ENCODE data around the gene PMPCB.
"Not testable (repeated sequence)": the region's sequence is repeated elsewhere in the genome, so short reads cannot be mapped to it uniquely, and the experiment has no call there.

Gene PMPCB

GRCh38 chr7:103296901-103297836 lies at the start of gene PMPCB:
TSS of gene PMPCB (plus strand) at chr7:103297435. CDS start at chr7:103297460, 25 bp downstream.
- Histone ChIP-seq H3K9me3 (ENCODE audit: control insufficient read depth, low read length) (no peaks in the 10 kb centered on the region), H3K36me3 (ENCODE audit: control insufficient read depth, insufficient read depth, low read length, severe bottlenecking) (peaks cover 33% of the 10 kb centered on the region)

GRCh38 chr7:103253699-103254506 lies 43.3 kb upstream of the PMPCB start:
- not testable (repeated sequence) for DNase-seq (ENCODE audit: low read depth); H3K9me3 ChIP-seq (ENCODE audit: control insufficient read depth, low read length); H3K36me3 ChIP-seq (ENCODE audit: control insufficient read depth, insufficient read depth, low read length, severe bottlenecking); H3K4me1 ChIP-seq (ENCODE audit: control insufficient read depth, insufficient read depth, low read length); H3K27me3 ChIP-seq (replicated peaks; ENCODE audit: control insufficient read depth, insufficient read depth, low read length); H3K4me3 ChIP-seq (ENCODE audit: low read length); H3K9ac ChIP-seq (ENCODE audit: low read length)

More at GRCh38 chr7:103296901-103297836, at the start of gene PMPCB:
- H3K27me3 ChIP-seq (replicated peaks; ENCODE audit: control insufficient read depth, insufficient read depth, low read length), result no peaks in the 10 kb centered on the region
- peak; percentile 97 for DNase-seq (ENCODE audit: low read depth)
- H3K4me3 ChIP-seq (ENCODE audit: low read length), result peak within 1 kb of the TSS; percentile 84
- peaks cover 16% of the 10 kb centered on the region for H3K4me1 ChIP-seq (ENCODE audit: control insufficient read depth, insufficient read depth, low read length)
- peak within 1 kb of the TSS; percentile 89 for H3K9ac ChIP-seq (ENCODE audit: low read length)

GRCh38 chr7:103264054-103264453 lies 33.2 kb upstream of the PMPCB start:
- not testable (repeated sequence) for DNase-seq (ENCODE audit: low read depth)

GRCh38 chr7:103266229-103266628 lies 31.0 kb upstream of the PMPCB start:
- not testable (repeated sequence) for DNase-seq (ENCODE audit: low read depth); H3K9me3 ChIP-seq (ENCODE audit: control insufficient read depth, low read length); H3K36me3 ChIP-seq (ENCODE audit: control insufficient read depth, insufficient read depth, low read length, severe bottlenecking); H3K27me3 ChIP-seq (replicated peaks; ENCODE audit: control insufficient read depth, insufficient read depth, low read length); H3K4me1 ChIP-seq (ENCODE audit: control insufficient read depth, insufficient read depth, low read length); H3K4me3 ChIP-seq (ENCODE audit: low read length); H3K9ac ChIP-seq (ENCODE audit: low read length)

More at GRCh38 chr7:103264054-103264453, 33.2 kb upstream of the PMPCB start:
- not testable (repeated sequence) for H3K4me3 ChIP-seq (ENCODE audit: low read length); H3K9ac ChIP-seq (ENCODE audit: low read length); H3K4me1 ChIP-seq (ENCODE audit: control insufficient read depth, insufficient read depth, low read length); H3K36me3 ChIP-seq (ENCODE audit: control insufficient read depth, insufficient read depth, low read length, severe bottlenecking); H3K9me3 ChIP-seq (ENCODE audit: control insufficient read depth, low read length); H3K27me3 ChIP-seq (replicated peaks; ENCODE audit: control insufficient read depth, insufficient read depth, low read length)

- not testable (repeated sequence) for H3K9ac ChIP-seq (ENCODE audit: low read length); DNase-seq (ENCODE audit: low read depth); H3K27me3 ChIP-seq (replicated peaks; ENCODE audit: control insufficient read depth, insufficient read depth, low read length); H3K4me3 ChIP-seq (ENCODE audit: low read length); H3K36me3 ChIP-seq (ENCODE audit: control insufficient read depth, insufficient read depth, low read length, severe bottlenecking); H3K9me3 ChIP-seq (ENCODE audit: control insufficient read depth, low read length); H3K4me1 ChIP-seq (ENCODE audit: control insufficient read depth, insufficient read depth, low read length)
Observed at GRCh38 chr7:103273374-103273773, 23.9 kb upstream of the PMPCB start.

- not testable (repeated sequence) for H3K9me3 ChIP-seq (ENCODE audit: control insufficient read depth, low read length); H3K4me3 ChIP-seq (ENCODE audit: low read length); H3K36me3 ChIP-seq (ENCODE audit: control insufficient read depth, insufficient read depth, low read length, severe bottlenecking); H3K9ac ChIP-seq (ENCODE audit: low read length); H3K27me3 ChIP-seq (replicated peaks; ENCODE audit: control insufficient read depth, insufficient read depth, low read length); DNase-seq (ENCODE audit: low read depth); H3K4me1 ChIP-seq (ENCODE audit: control insufficient read depth, insufficient read depth, low read length)
Observed at GRCh38 chr7:103274867-103275266, 22.4 kb upstream of the PMPCB start.

GRCh38 chr7:103278195-103278594 lies 19.0 kb upstream of the PMPCB start:
- not testable (repeated sequence) for H3K9ac ChIP-seq (ENCODE audit: low read length); DNase-seq (ENCODE audit: low read depth); H3K4me1 ChIP-seq (ENCODE audit: control insufficient read depth, insufficient read depth, low read length); H3K27me3 ChIP-seq (replicated peaks; ENCODE audit: control insufficient read depth, insufficient read depth, low read length); H3K9me3 ChIP-seq (ENCODE audit: control insufficient read depth, low read length); H3K4me3 ChIP-seq (ENCODE audit: low read length); H3K36me3 ChIP-seq (ENCODE audit: control insufficient read depth, insufficient read depth, low read length, severe bottlenecking)

GRCh38 chr7:103279636-103279962 lies 17.6 kb upstream of the PMPCB start:
- not testable (repeated sequence) for H3K36me3 ChIP-seq (ENCODE audit: control insufficient read depth, insufficient read depth, low read length, severe bottlenecking); H3K27me3 ChIP-seq (replicated peaks; ENCODE audit: control insufficient read depth, insufficient read depth, low read length); H3K9me3 ChIP-seq (ENCODE audit: control insufficient read depth, low read length); H3K4me1 ChIP-seq (ENCODE audit: control insufficient read depth, insufficient read depth, low read length)
- Histone ChIP-seq H3K9ac (ENCODE audit: low read length) (peak overlapping the region; percentile 67), H3K4me3 (ENCODE audit: low read length) (peak overlapping the region; percentile 82)
- DNase-seq (ENCODE audit: low read depth), result peak; percentile 37

GRCh38 chr7:103279963-103280802 lies 17.1 kb upstream of the PMPCB start:
- not testable (repeated sequence) for H3K27me3 ChIP-seq (replicated peaks; ENCODE audit: control insufficient read depth, insufficient read depth, low read length); H3K9me3 ChIP-seq (ENCODE audit: control insufficient read depth, low read length); H3K4me1 ChIP-seq (ENCODE audit: control insufficient read depth, insufficient read depth, low read length); H3K36me3 ChIP-seq (ENCODE audit: control insufficient read depth, insufficient read depth, low read length, severe bottlenecking)
- peak overlapping the region; percentile 82 for H3K4me3 ChIP-seq (ENCODE audit: low read length)
- DNase-seq (ENCODE audit: low read depth), result peak; percentile 81
- H3K9ac ChIP-seq (ENCODE audit: low read length), result peak overlapping the region; percentile 67

- peak overlapping the region; percentile 82 for H3K4me3 ChIP-seq (ENCODE audit: low read length)
- H3K36me3 ChIP-seq (ENCODE audit: control insufficient read depth, insufficient read depth, low read length, severe bottlenecking); H3K9me3 ChIP-seq (ENCODE audit: control insufficient read depth, low read length); H3K4me1 ChIP-seq (ENCODE audit: control insufficient read depth, insufficient read depth, low read length); H3K9ac ChIP-seq (ENCODE audit: low read length); H3K27me3 ChIP-seq (replicated peaks; ENCODE audit: control insufficient read depth, insufficient read depth, low read length): not testable (repeated sequence)
- peak; percentile 44 for DNase-seq (ENCODE audit: low read depth)
Observed at GRCh38 chr7:103280803-103281155, 16.5 kb upstream of the PMPCB start.
